Measurements from ENCODE around the gene EYA4.

GRCh38 chr6:133314947-133315346 lies 73.8 kb downstream of the EYA4 start:
- TF ChIP-seq CTCF (IDR thresholded peaks at IDR 0.05; ENCODE audit: insufficient read depth, low read depth, low read length) (no peak), EZH2 (IDR thresholded peaks at IDR 0.05; ENCODE audit: insufficient read depth, low read length) (no peak)
